IPS-18c (cell line): ENCODE data around the gene C7.
"Not testable (repeated sequence)": the region's sequence is repeated elsewhere in the genome, so short reads cannot be mapped to it uniquely, and the experiment has no call there.

Experiments used
- H3K4me3 ChIP-seq: 2 replicates; pipeline ENCODE4 v1.7.0; 2013; ENCODE audit warnings: low read depth, mild to moderate bottlenecking, low read length, moderate library complexity; ENCODE audit not compliant: insufficient read depth
- H3K9me3 ChIP-seq: one replicate; pipeline ENCODE4 v1.6.1; 2013; ENCODE audit warnings: mild to moderate bottlenecking, low read length, moderate library complexity; ENCODE audit not compliant: control insufficient read depth, insufficient read depth

Gene C7

DNA sequence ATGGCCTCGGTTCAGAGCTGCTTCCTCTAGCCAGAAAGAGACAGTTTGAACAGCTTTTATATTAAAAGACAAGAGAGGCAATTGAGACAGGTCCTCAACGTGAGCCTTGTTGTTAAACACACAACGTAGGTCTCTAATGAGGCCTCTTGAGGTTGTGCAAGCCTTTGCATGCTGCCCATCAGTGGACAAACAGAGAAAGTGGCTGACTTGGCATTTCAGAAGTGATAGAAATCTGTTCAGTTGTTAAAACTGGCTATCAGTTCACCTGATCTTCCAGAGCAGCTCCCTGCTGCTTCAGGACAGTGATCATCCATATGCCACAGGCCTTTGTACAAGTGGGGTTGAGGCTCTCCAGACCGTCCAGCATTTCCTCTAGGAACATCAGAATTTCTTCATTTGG, 103.0 kb downstream of the C7 start:
- Histone ChIP-seq H3K4me3 (no peak overlapping the region), H3K9me3 (no peaks in the 10 kb centered on the region)

DNA sequence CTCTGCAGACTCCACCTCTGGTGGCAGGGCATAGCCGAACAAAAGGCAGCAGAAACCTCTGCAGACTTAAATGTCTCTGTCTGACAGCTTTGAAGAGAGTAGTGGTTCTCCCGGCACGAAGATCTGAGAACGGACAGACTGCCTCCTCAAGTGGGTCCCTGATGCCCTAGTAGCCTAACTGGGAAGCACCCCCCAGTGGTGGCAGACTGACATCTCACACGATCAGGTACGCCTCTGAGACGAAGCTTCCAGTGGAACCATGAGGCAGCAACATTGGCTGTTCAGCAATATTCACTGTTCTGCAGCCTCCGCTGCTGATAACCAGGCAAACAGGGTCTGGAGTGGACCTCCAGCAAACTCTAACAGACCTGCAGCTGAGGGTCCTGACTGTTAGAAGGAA, 113.3 kb downstream of the C7 start:
- H3K4me3 ChIP-seq, H3K9me3 ChIP-seq: not testable (repeated sequence)
